Measurements from ENCODE around the gene AQP3. TPM values are rescaled to one million over a fixed set of nuclear protein-coding genes. Genes with fewer than 3 reads are reported as not detected.
"Not testable (repeated sequence)": the region's sequence is repeated elsewhere in the genome, so short reads cannot be mapped to it uniquely, and the experiment has no call there.

Gene AQP3
- total and polyA plus RNA-seq, 7 donors, result 1.6 to 13.6 (median 4.4) TPM

GRCh38 chr9:33461492-33461891, 14.1 kb upstream of the AQP3 start:
- WGBS, 2 donors, result 22 to 61% methylated on average over 3 of the region's 3 CpGs

GRCh38 chr9:33460854-33461253, 13.5 kb upstream of the AQP3 start:
- H3K4me3 ChIP-seq, result no peak overlapping the region
- no peak for DNase-seq
- intact Hi-C loops (cut with DNase I), result no loop called here
- no peak overlapping the region for H3K27ac ChIP-seq
- H3K9me3 ChIP-seq, result no peaks in the 10 kb centered on the region
- no peak for TF ChIP-seq EP300 (IDR thresholded peaks at IDR 0.05)
- no peak for TF ChIP-seq CTCF (IDR thresholded peaks at IDR 0.05)
- no peak for TF ChIP-seq POLR2AphosphoS5 (IDR thresholded peaks at IDR 0.05)
- no peak for TF ChIP-seq POLR2A (IDR thresholded peaks at IDR 0.05)
- H3K36me3 ChIP-seq, result peaks cover 27 to 55% (median 38%) of the 10 kb centered on the region in 4 donors
- 77 to 89% methylated on average over 10 of the region's 10 CpGs for WGBS, 2 donors
- no peaks in the 10 kb centered on the region for H3K4me1 ChIP-seq
- no peaks in the 10 kb centered on the region for H3K27me3 ChIP-seq

More at GRCh38 chr9:33461492-33461891, 14.1 kb upstream of the AQP3 start:
- Histone ChIP-seq H3K4me3 (no peak overlapping the region), H3K27me3 (no peaks in the 10 kb centered on the region), H3K9me3 (no peaks in the 10 kb centered on the region), H3K4me1 (no peaks in the 10 kb centered on the region), H3K27ac (no peak overlapping the region), H3K36me3 (peaks cover 33 to 61% (median 44%) of the 10 kb centered on the region in 4 donors)
- intact Hi-C loops (cut with DNase I), result no loop called here
- no peak for DNase-seq
- TF ChIP-seq POLR2A (IDR thresholded peaks at IDR 0.05) (no peak), CTCF (IDR thresholded peaks at IDR 0.05) (no peak), EP300 (IDR thresholded peaks at IDR 0.05) (no peak), POLR2AphosphoS5 (IDR thresholded peaks at IDR 0.05) (no peak)

- DNase-seq, result no peak
- peaks cover 16 to 37% (median 23%) of the 10 kb centered on the region in 4 donors for H3K36me3 ChIP-seq
- no peak for TF ChIP-seq EP300 (IDR thresholded peaks at IDR 0.05)
- no peak for TF ChIP-seq POLR2AphosphoS5 (IDR thresholded peaks at IDR 0.05)
- TF ChIP-seq POLR2A (IDR thresholded peaks at IDR 0.05), result no peak
- no peak for TF ChIP-seq CTCF (IDR thresholded peaks at IDR 0.05)
- intact Hi-C loops (cut with DNase I), result no loop called here
- 68 to 74% methylated on average over 3 of the region's 3 CpGs for WGBS, 2 donors
- no peak overlapping the region for H3K4me3 ChIP-seq
- no peaks in the 10 kb centered on the region for H3K4me1 ChIP-seq
- no peaks in the 10 kb centered on the region for H3K9me3 ChIP-seq
- no peak overlapping the region for H3K27ac ChIP-seq
- no peaks in the 10 kb centered on the region for H3K27me3 ChIP-seq
These were observed 11.7 kb upstream of the AQP3 start for GRCh38 chr9:33459115-33459514.

GRCh38 chr9:33458444-33458843, 11.1 kb upstream of the AQP3 start:
- no peak overlapping the region for H3K27ac ChIP-seq
- no peaks in the 10 kb centered on the region for H3K4me1 ChIP-seq
- no peak for TF ChIP-seq EP300 (IDR thresholded peaks at IDR 0.05)
- TF ChIP-seq CTCF (IDR thresholded peaks at IDR 0.05), result no peak
- TF ChIP-seq POLR2AphosphoS5 (IDR thresholded peaks at IDR 0.05), result no peak
- TF ChIP-seq POLR2A (IDR thresholded peaks at IDR 0.05), result no peak
- peaks cover 11 to 30% (median 17%) of the 10 kb centered on the region in 4 donors for H3K36me3 ChIP-seq
- intact Hi-C loops (cut with DNase I), result no loop called here
- H3K27me3 ChIP-seq, result no peaks in the 10 kb centered on the region
- 19 to 42% methylated on average over 4 of the region's 4 CpGs for WGBS, 2 donors
- H3K9me3 ChIP-seq, result no peaks in the 10 kb centered on the region
- no peak for DNase-seq
- no peak overlapping the region for H3K4me3 ChIP-seq

GRCh38 chr9:33455945-33456344, 8.6 kb upstream of the AQP3 start:
- 70 to 88% methylated on average over 7 of the region's 7 CpGs for WGBS, 2 donors
- intact Hi-C loops (cut with DNase I), result no loop called here
- Histone ChIP-seq H3K4me3 (no peak overlapping the region), H3K4me1 (no peaks in the 10 kb centered on the region), H3K27me3 (no peaks in the 10 kb centered on the region), H3K27ac (no peak overlapping the region), H3K9me3 (no peaks in the 10 kb centered on the region), H3K36me3 (peaks cover 0 to 5% (median 2%) of the 10 kb centered on the region in 4 donors)
- no peak for DNase-seq
- no peak for TF ChIP-seq POLR2A (IDR thresholded peaks at IDR 0.05)
- TF ChIP-seq CTCF (IDR thresholded peaks at IDR 0.05), result no peak
- TF ChIP-seq EP300 (IDR thresholded peaks at IDR 0.05), result no peak
- TF ChIP-seq POLR2AphosphoS5 (IDR thresholded peaks at IDR 0.05), result no peak

- H3K27me3 ChIP-seq; DNase-seq; H3K9me3 ChIP-seq; H3K4me3 ChIP-seq; H3K36me3 ChIP-seq; intact Hi-C loops (cut with DNase I); H3K27ac ChIP-seq; H3K4me1 ChIP-seq: not testable (repeated sequence)
- 96 to 97% methylated on average over 8 of the region's 8 CpGs for WGBS, 2 donors
These were observed 8.1 kb upstream of the AQP3 start for GRCh38 chr9:33455456-33455855.

GRCh38 chr9:33454661-33455026, 7.3 kb upstream of the AQP3 start:
- H3K4me3 ChIP-seq; H3K36me3 ChIP-seq; intact Hi-C loops (cut with DNase I); DNase-seq; H3K9me3 ChIP-seq; H3K4me1 ChIP-seq; H3K27me3 ChIP-seq; H3K27ac ChIP-seq: not testable (repeated sequence)
- WGBS, 2 donors, result 71 to 83% methylated on average over 5 of the region's 5 CpGs
